GM23338 (cell line): ENCODE data around the gene ZNF277. TPM values are rescaled to one million over a fixed set of nuclear protein-coding genes. Genes with fewer than 3 reads are reported as not detected.
A peak's percentile ranks its signal among the peaks of the same experiment; 100 is the strongest.
"Not testable (repeated sequence)": the region's sequence is repeated elsewhere in the genome, so short reads cannot be mapped to it uniquely, and the experiment has no call there.

ENCODE experiments used
- ATAC-seq: fragments of 200-7000 bp; cut with Tn5 transposase; 3 replicates; pipeline ENCODE4 v1.9.1; 2020
- DNase-seq: peaks from one replicate; pipeline ENCODE4 v3.0.0-alpha.2; 2015; ENCODE audit warnings: low spot score
- H2AFZ ChIP-seq: fragments of 200-600 bp; sonication (generic); 2 replicates; pipeline ENCODE4 v1.8.0; 2016; ENCODE audit warnings: antibody characterized with exemption, mild to moderate bottlenecking, moderate library complexity
- H3F3A ChIP-seq: fragments of 200-600 bp; sonication (generic); replicated peaks from 2 replicates; pipeline ENCODE4 v1.8.0; 2017; ENCODE audit warnings: antibody characterized with exemption, mixed run types, low read depth
- H3K27ac ChIP-seq: fragments of 200-600 bp; sonication (generic); 2 replicates; pipeline ENCODE4 v1.6.1; 2016; ENCODE audit warnings: low read depth
- H3K27me3 ChIP-seq: fragments of 200-600 bp; sonication (generic); 2 replicates; pipeline ENCODE4 v1.8.0; 2016; ENCODE audit warnings: mild to moderate bottlenecking, mixed run types, moderate library complexity; ENCODE audit not compliant: insufficient read depth
- H3K36me3 ChIP-seq: fragments of 200-600 bp; sonication (generic); 2 replicates; pipeline ENCODE4 v1.8.0; 2016; ENCODE audit warnings: mild to moderate bottlenecking; ENCODE audit not compliant: insufficient read depth
- H3K4me1 ChIP-seq: fragments of 200-600 bp; sonication (generic); 2 replicates; pipeline ENCODE4 v1.8.0; 2016; ENCODE audit warnings: mild to moderate bottlenecking, moderate library complexity; ENCODE audit not compliant: insufficient read depth
- H3K4me2 ChIP-seq: fragments of 200-600 bp; sonication (generic); 2 replicates; pipeline ENCODE4 v1.7.1; 2017; ENCODE audit warnings: mixed run types
- H3K4me3 ChIP-seq: fragments of 200-600 bp; sonication (generic); 2 replicates; pipeline ENCODE4 v1.6.1; 2016; ENCODE audit warnings: mixed run types
- H3K79me2 ChIP-seq: fragments of 200-600 bp; sonication (generic); replicated peaks from 2 replicates; pipeline ENCODE4 v1.8.0; 2017; ENCODE audit warnings: mild to moderate bottlenecking; ENCODE audit not compliant: insufficient read depth
- H3K9me2 ChIP-seq: fragments of 200-600 bp; sonication (generic); 2 replicates; pipeline ENCODE4 v1.8.0; 2017; ENCODE audit not compliant: insufficient read depth
- H4K20me1 ChIP-seq: fragments of 200-600 bp; sonication (generic); replicated peaks from 2 replicates; pipeline ENCODE4 v1.8.0; 2017; ENCODE audit warnings: mild to moderate bottlenecking; ENCODE audit not compliant: insufficient read depth
- H3K27ac Mint-ChIP-seq: 2 replicates; pipeline ENCODE4 v1.8.0; 2020; ENCODE audit warnings: inconsistent platforms, mild to moderate bottlenecking, moderate library complexity, mixed read lengths
- H3K27me3 Mint-ChIP-seq: 3 replicates; pipeline ENCODE4 v1.8.0; 2022; ENCODE audit warnings: low read depth, mild to moderate bottlenecking, moderate library complexity, mixed read lengths, inconsistent platforms; ENCODE audit not compliant: insufficient read depth, poor library complexity
- H3K36me3 Mint-ChIP-seq: 3 replicates; pipeline ENCODE4 v1.8.0; 2021; ENCODE audit warnings: low read depth, mild to moderate bottlenecking, inconsistent platforms, moderate library complexity, mixed read lengths
- H3K4me1 Mint-ChIP-seq: 3 replicates; pipeline ENCODE4 v1.8.0; 2020; ENCODE audit warnings: mild to moderate bottlenecking, inconsistent platforms, mixed read lengths
- H3K4me3 Mint-ChIP-seq: 3 replicates; pipeline ENCODE4 v1.8.0; 2021; ENCODE audit warnings: moderate library complexity, mild to moderate bottlenecking, inconsistent platforms, mixed read lengths
- H3K9me3 Mint-ChIP-seq: 3 replicates; pipeline ENCODE4 v1.8.0; 2020; ENCODE audit warnings: moderate library complexity, mild to moderate bottlenecking, inconsistent platforms, mixed read lengths
- CREB1 ChIP-seq: fragments of 250-450 bp; sonication (Bioruptor Pico); IDR thresholded peaks from 2 replicates; pipeline ENCODE4 v1.5.0; 2020; ENCODE audit warnings: low read depth, mild to moderate bottlenecking, moderate library complexity
- NANOG ChIP-seq: IDR thresholded peaks from 2 replicates; pipeline ENCODE4 v1.6.1; 2016; ENCODE audit warnings: antibody characterized with exemption, borderline replicate concordance
- POLR2AphosphoS5 ChIP-seq: IDR thresholded peaks from 2 replicates; pipeline ENCODE4 v1.6.1; 2016; ENCODE audit warnings: antibody characterized with exemption, low read depth
- REST ChIP-seq: IDR thresholded peaks from one replicate; pipeline ENCODE4 v1.6.1; 2018; ENCODE audit warnings: antibody characterized with exemption; ENCODE audit not compliant: unreplicated experiment
- ZNF462 ChIP-seq: fragments of 250-450 bp; sonication (Bioruptor Pico); IDR thresholded peaks from 2 replicates; pipeline ENCODE4 v1.5.0; 2020; ENCODE audit warnings: mild to moderate bottlenecking, moderate library complexity
- polyA plus RNA-seq: library from polyadenylated mRNA; unstranded; fragments of >200 nt; fragmentation: Nextera tagmentation; extraction: Ambion mirVana; gene quantifications from 2 replicates; pipeline ENCODE4 v1.2.1, GENCODE V29; 2016
- total RNA-seq: library from RNA; depleted of rRNA; stranded (reverse); fragments of >200 nt; shearing (Covaris generic); gene quantifications from 2 replicates; pipeline ENCODE4 v1.2.3, GENCODE V29; 2014

ZNF277 gene
- total and polyA plus RNA-seq, 2 experiments from 2014 or later = 25.4 to 28.9 TPM

GRCh38 chr7:112249967-112250366, 43.5 kb downstream of the ZNF277 start:
- not testable (repeated sequence) for H3F3A ChIP-seq, H4K20me1 ChIP-seq, H2AFZ ChIP-seq, H3K36me3 ChIP-seq, H3K9me2 ChIP-seq, H3K27me3 Mint-ChIP-seq, H3K9me3 Mint-ChIP-seq, H3K36me3 Mint-ChIP-seq, H3K27ac Mint-ChIP-seq
- Histone ChIP-seq H3K4me1 (peaks cover 74% of the 10 kb centered on the region), H3K4me2 (peak overlapping the region; percentile 78), H3K27me3 (peaks cover 29% of the 10 kb centered on the region), H3K27ac (peak overlapping the region; percentile 70), H3K79me2 (peaks cover 32% of the 10 kb centered on the region), H3K4me3 (peak overlapping the region; percentile 48)
- DNase-seq = peak; percentile 78
- peak; percentile 47; the same call in 1 of the 2 replicates for TF ChIP-seq POLR2AphosphoS5
- 0 out of 2 replicates have a peak, but pooled peaks have one; percentile 15 for TF ChIP-seq CREB1 (CRISPR knock-in tag)
- peak; percentile 47; the same call in 1 of the 2 replicates for TF ChIP-seq NANOG
- 0 out of 2 replicates have a peak, but pooled peaks have one; percentile 7 for TF ChIP-seq ZNF462
- peaks cover 76% of the 10 kb centered on the region for H3K4me1 Mint-ChIP-seq
- H3K4me3 Mint-ChIP-seq = peak overlapping the region; percentile 61
- ATAC-seq = peak; percentile 69

GRCh38 chr7:112252141-112252540, 45.6 kb downstream of the ZNF277 start:
- peak overlapping the region; percentile 78 for H3K4me2 ChIP-seq
- peaks cover 29% of the 10 kb centered on the region for H3K27me3 ChIP-seq
- peaks cover 76% of the 10 kb centered on the region for H3K4me1 ChIP-seq
- H4K20me1 ChIP-seq = no peaks in the 10 kb centered on the region
- H3K36me3 ChIP-seq = no peaks in the 10 kb centered on the region
- Mint-ChIP-seq H3K4me3 (no peak overlapping the region), H3K36me3 (0 out of 3 replicates have a peak, but pooled peaks cover 2% of the 10 kb centered on the region), H3K27me3 (peaks cover 9% of the 10 kb centered on the region), H3K27ac (no peak overlapping the region), H3K4me1 (peaks cover 78% of the 10 kb centered on the region), H3K9me3 (no peaks in the 10 kb centered on the region)
- no peaks in the 10 kb centered on the region for H3K9me2 ChIP-seq
- H3K79me2 ChIP-seq = peaks cover 54% of the 10 kb centered on the region
- DNase-seq = no peak
- H3K4me3 ChIP-seq = no peak overlapping the region
- no peak for ATAC-seq
- H3F3A ChIP-seq = no peaks in the 10 kb centered on the region
- no peak overlapping the region for H3K27ac ChIP-seq
- no peak overlapping the region for H2AFZ ChIP-seq
- TF ChIP-seq REST = no peak
- no peak for TF ChIP-seq POLR2AphosphoS5
